Gastrocnemius medialis (tissue), 4 donors: ENCODE measurements around the gene SHC1. TPM values are rescaled to one million over a fixed set of nuclear protein-coding genes. Genes with fewer than 3 reads are reported as not detected.

Source experiments
- ATAC-seq, 2 donors: fragments of 150-250 bp; one replicate each; pipeline ENCODE4 v1.9.1; 2016
- DNase-seq, 2 donors: peaks; one replicate each; pipeline ENCODE4 v3.0.0-alpha.2; 2019
- H3K27ac ChIP-seq, 4 donors: fragments of 200-600 bp; sonication (generic); 1 replicate in 1 of 4; 2 replicates in 3 of 4; pipeline ENCODE4 v1.5.1; 2016 to 2018; ENCODE audit warnings: mild to moderate bottlenecking in 2 of 4, moderate library complexity in 1 of 4
- H3K27me3 ChIP-seq, 3 donors: fragments of 200-600 bp; sonication (generic) in 2 of 3; 1 replicate in 1 of 3; 2 replicates in 2 of 3; pipeline versions ENCODE4 v1.5.1 to v1.6.0; 2016 to 2019; ENCODE audit warnings: mild to moderate bottlenecking in 1 of 3, moderate library complexity in 1 of 3
- H3K36me3 ChIP-seq, 2 donors: fragments of 200-600 bp; sonication (generic) in 1 of 2; one replicate each; pipeline ENCODE4 v1.5.1; 2017 to 2018
- H3K4me1 ChIP-seq, 2 donors: fragments of 200-600 bp; sonication (generic) in 1 of 2; one replicate each; pipeline ENCODE4 v1.5.1; 2016 to 2017; ENCODE audit warnings: mild to moderate bottlenecking in 2 of 2
- H3K4me3 ChIP-seq, 4 donors: fragments of 200-600 bp; sonication (generic) in 3 of 4; 1 replicate in 1 of 4; 2 replicates in 3 of 4; pipeline ENCODE4 v1.5.1; 2016 to 2019; ENCODE audit warnings: mild to moderate bottlenecking in 2 of 4
- H3K9me3 ChIP-seq, 3 donors: fragments of 200-600 bp; sonication (generic) in 2 of 3; 1 replicate in 1 of 3; 2 replicates in 2 of 3; pipeline ENCODE4 v1.5.1; 2016 to 2019
- POLR2A ChIP-seq, 2 donors: fragments of 450-650 bp; IDR thresholded peaks; one replicate each; pipeline ENCODE4 v1.6.1; 2017; ENCODE audit warnings: antibody characterized with exemption in 2 of 2, mild to moderate bottlenecking in 2 of 2, moderate library complexity in 2 of 2
- in situ Hi-C, 4 donors: fragments of 200-750 bp; cut with MboI; loops; one replicate each; pipeline versions ENCODE4 v1.15.0 to v1.8.0; 2017; ENCODE audit warnings: low sequenced_read_pairs in 4 of 4
- intact Hi-C: fragments of 100-400 bp; cut with DNase I; formaldehyde crosslinking; loops from one replicate; pipeline ENCODE4 v1.15.1; 2023; ENCODE audit warnings: low total_unique reads
- total RNA-seq, 4 donors: library from RNA; depleted of rRNA; stranded (reverse); fragments of >200 nt; gene quantifications; one replicate each; pipeline versions ENCODE4 v1.1.0 to v1.2.3, GENCODE V29; 2016
- TF ChIP-seq, protein P1 (sequence below), 5 experiments: fragments of 450-650 bp in 3 of 5; fragments of 200-600 bp in 2 of 5; sonication (generic) in 2 of 5; IDR thresholded peaks in 4 of 5; conservative IDR thresholded peaks in 1 of 5; 1 replicate in 4 of 5; 2 replicates in 1 of 5; pipeline ENCODE4 v1.5.1; 2016 to 2019; ENCODE audit warnings: antibody characterized with exemption in 5 of 5, mild to moderate bottlenecking in 3 of 5, moderate library complexity in 3 of 5

Gene SHC1
- total RNA-seq, 4 donors from 2014 or later, result 27.4 to 135 (median 54.9) TPM

DNA sequence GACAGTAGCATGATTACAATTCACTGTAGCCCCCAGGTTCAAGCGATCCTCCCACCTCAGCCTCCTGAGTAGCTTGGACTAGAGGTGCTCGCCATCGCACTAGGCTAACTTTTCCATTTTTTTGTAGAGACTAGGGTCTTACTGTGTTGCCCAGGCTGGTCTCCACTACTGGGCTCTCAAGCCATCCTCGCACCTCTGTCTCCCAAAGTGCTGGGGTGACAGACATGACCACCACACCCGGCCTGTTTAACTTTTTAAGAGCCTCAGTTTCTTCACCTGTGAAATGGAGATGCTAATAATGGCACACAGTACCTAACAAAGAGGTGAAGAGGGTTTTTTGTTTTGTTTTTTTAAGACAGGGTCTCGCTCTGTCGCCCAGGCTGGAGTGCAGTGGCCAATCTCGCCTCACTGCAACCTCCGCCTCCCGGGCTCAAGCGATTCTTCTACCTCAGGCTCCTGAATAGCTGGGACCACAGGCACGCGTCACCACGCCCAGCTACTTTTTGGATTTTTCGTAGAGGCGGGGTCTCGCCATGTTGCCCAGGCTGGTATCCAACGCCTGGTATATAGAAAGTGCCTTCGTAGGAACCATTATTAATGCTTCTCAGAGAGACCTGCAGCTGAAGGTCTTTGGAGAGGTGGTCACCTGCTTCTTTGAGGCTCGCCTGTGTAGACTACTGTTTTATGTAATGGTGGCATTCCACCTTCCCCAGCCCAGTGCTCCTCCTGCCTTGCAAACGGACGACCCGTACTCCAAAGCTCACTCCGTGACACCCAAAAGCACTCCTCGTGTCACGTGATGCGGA, 34.6 kb downstream of the SHC1 start:
- Histone ChIP-seq H3K36me3 (no peaks in the 10 kb centered on the region), H3K4me1 (peaks cover 11 to 15% of the 10 kb centered on the region in 2 donors), H3K27me3 (no peaks in the 10 kb centered on the region), H3K9me3 (no peaks in the 10 kb centered on the region), H3K27ac (peak overlapping the region; percentile 93 to 99 (median 98)), H3K4me3 (peak overlapping the region; percentile 65 to 97 (median 83))
- TF ChIP-seq, protein P1, sequence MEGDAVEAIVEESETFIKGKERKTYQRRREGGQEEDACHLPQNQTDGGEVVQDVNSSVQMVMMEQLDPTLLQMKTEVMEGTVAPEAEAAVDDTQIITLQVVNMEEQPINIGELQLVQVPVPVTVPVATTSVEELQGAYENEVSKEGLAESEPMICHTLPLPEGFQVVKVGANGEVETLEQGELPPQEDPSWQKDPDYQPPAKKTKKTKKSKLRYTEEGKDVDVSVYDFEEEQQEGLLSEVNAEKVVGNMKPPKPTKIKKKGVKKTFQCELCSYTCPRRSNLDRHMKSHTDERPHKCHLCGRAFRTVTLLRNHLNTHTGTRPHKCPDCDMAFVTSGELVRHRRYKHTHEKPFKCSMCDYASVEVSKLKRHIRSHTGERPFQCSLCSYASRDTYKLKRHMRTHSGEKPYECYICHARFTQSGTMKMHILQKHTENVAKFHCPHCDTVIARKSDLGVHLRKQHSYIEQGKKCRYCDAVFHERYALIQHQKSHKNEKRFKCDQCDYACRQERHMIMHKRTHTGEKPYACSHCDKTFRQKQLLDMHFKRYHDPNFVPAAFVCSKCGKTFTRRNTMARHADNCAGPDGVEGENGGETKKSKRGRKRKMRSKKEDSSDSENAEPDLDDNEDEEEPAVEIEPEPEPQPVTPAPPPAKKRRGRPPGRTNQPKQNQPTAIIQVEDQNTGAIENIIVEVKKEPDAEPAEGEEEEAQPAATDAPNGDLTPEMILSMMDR (IDR thresholded peaks at IDR 0.05 in 4 of 5, conservative IDR thresholded peaks at IDR 0.05 in 1 of 5), result no peak
- no peak for TF ChIP-seq POLR2A (IDR thresholded peaks at IDR 0.05)
- ATAC-seq (no peak), DNase-seq (no peak)
- in situ Hi-C loops (no loop called here), intact Hi-C loops (loop anchor here (2.0 kb wide), 3 partner anchors 65 to 377 kb away; partner anchors contain the start of genes KCNN3 and UBE2Q1)

DNA sequence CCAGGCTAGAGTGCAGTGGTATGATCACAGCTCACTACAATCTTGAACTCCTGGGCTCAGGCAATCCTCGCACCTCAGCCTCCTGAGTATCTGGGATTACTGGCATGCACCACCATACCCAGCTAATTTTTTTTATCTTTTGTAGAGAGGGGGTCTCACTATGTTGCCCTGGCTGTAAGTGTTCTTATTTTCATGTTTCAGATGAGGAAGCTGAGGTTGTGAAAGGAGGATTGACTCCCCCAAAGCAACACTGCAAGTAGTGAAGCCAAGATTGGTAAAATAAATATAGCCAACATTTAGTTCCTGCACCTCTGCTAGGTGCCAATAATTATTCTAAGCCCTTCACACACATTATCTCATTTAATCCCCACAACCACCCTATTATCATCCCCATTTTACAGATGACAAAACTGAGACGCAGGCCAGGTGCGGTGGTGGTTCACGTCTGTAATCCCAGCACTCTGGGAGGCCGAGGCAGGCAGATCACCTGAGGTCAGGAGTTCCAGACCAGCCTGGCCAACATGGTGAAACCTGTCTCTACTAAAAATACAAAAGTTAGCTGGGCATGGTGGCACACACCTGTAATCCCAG, 36.1 kb downstream of the SHC1 start:
- intact Hi-C loops, result no loop called here

DNA sequence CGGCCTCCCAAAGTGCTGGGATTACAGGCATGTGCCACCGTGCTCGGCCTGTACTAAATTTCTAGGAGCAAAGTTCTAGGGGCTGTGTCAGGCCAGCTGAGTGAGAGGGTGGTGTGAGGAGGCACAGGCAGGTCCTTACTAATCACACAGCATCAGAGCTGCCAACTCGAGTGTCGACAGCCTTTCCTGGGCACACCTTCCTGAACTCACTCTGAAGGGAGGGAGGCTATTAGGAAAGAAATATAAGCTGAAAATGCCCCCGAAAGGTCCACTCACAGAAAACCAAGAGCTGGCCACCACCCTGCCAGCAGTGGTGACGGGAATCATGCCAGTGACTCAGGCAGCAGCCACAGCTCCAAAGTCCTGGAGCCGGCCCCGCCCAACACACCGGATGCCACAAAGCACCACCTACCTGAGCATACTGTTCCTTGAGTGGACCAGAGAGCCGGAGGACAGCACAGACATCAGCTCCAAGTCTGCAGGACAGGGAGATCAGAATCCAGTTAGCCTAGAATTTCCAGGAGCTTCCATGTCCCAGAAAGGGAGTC, 38.5 kb downstream of the SHC1 start:
- no peaks in the 10 kb centered on the region for H3K9me3 ChIP-seq
- DNase-seq, result no peak
- peaks cover 0 to 9% of the 10 kb centered on the region in 2 donors for H3K36me3 ChIP-seq
- no peak overlapping the region for H3K4me3 ChIP-seq
- H3K27me3 ChIP-seq, result no peaks in the 10 kb centered on the region
- H3K27ac ChIP-seq, result no peak overlapping the region
- in situ Hi-C loops, result no loop called here
- ATAC-seq, result no peak
- no peak for TF ChIP-seq POLR2A (IDR thresholded peaks at IDR 0.05)
- TF ChIP-seq, protein P1 (IDR thresholded peaks at IDR 0.05 in 4 of 5, conservative IDR thresholded peaks at IDR 0.05 in 1 of 5), result no peak
- intact Hi-C loops, result no loop called here
- peaks cover 7% of the 10 kb centered on the region in 2 donors for H3K4me1 ChIP-seq

More for the DNA sequence above, 36.1 kb downstream of the SHC1 start:
- no peak overlapping the region for H3K27ac ChIP-seq
- in situ Hi-C loops, result no loop called here
- no peaks in the 10 kb centered on the region for H3K9me3 ChIP-seq
- no peak for TF ChIP-seq POLR2A (IDR thresholded peaks at IDR 0.05)
- TF ChIP-seq, protein P1 (IDR thresholded peaks at IDR 0.05 in 4 of 5, conservative IDR thresholded peaks at IDR 0.05 in 1 of 5), result no peak
- ATAC-seq, result no peak
- peaks cover 11 to 15% of the 10 kb centered on the region in 2 donors for H3K4me1 ChIP-seq
- no peak overlapping the region for H3K4me3 ChIP-seq
- peaks cover 0 to under 1% of the 10 kb centered on the region in 2 donors for H3K36me3 ChIP-seq
- no peak for DNase-seq
- no peaks in the 10 kb centered on the region for H3K27me3 ChIP-seq

DNA sequence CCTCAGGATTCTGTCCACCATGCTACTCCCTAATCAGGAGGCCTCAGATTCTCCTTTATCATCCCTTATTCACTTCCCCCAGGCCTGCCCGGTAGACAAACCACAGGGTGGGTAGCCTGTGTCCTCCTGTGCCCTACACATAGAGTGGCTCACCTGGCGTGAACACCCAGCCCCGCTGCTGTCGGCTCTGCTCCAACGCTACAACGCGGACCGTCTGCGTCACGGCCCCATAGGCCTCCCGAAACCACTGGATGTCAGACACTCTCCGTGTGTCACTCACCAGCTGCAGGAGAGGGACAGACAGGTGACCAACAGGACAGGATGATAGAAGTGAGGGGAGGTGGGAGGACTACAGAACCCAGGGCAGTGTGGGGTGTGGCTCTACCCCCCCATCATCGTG, 44.3 kb downstream of the SHC1 start:
- TF ChIP-seq, protein P1 (IDR thresholded peaks at IDR 0.05 in 4 of 5, conservative IDR thresholded peaks at IDR 0.05 in 1 of 5), result no peak
- TF ChIP-seq POLR2A (IDR thresholded peaks at IDR 0.05), result no peak
- H3K4me3 ChIP-seq, result no peak overlapping the region
- H3K36me3 ChIP-seq, result peaks cover 0 to 39% of the 10 kb centered on the region in 2 donors
- in situ Hi-C loops, result no loop called here
- no peak for DNase-seq
- no peak for ATAC-seq
- no peak overlapping the region for H3K27ac ChIP-seq
- no peaks in the 10 kb centered on the region for H3K27me3 ChIP-seq
- no peaks in the 10 kb centered on the region for H3K9me3 ChIP-seq
- intact Hi-C loops, result no loop called here
- no peaks in the 10 kb centered on the region for H3K4me1 ChIP-seq
